Kasumi-1 (cell line): ENCODE data around the gene TLCD3B.
A peak's percentile ranks its signal among the peaks of the same experiment; 100 is the strongest.

Source experiments
- DNase-seq, 2 experiments: peaks; one replicate each; lab custom pipeline; 2025; lab: John Stamatoyannopoulos, UW

Gene TLCD3B

GRCh38 chr16:30004811-30005242, 26.2 kb downstream of the TLCD3B start:
- DNase-seq: no peak

GRCh38 chr16:30004424-30004776, 26.7 kb downstream of the TLCD3B start:
- no peak for DNase-seq

GRCh38 chr16:30003670-30004423, 27.2 kb downstream of the TLCD3B start:
- DNase-seq: no peak

- DNase-seq: no peak
Observed at GRCh38 chr16:30002614-30003346, 28.3 kb downstream of the TLCD3B start.

- DNase-seq: no peak
Observed at GRCh38 chr16:30000735-30001631, 30.1 kb downstream of the TLCD3B start.

- DNase-seq: no peak
Observed at GRCh38 chr16:29999605-30000004, 31.5 kb downstream of the TLCD3B start.

- DNase-seq: no peak
Observed at GRCh38 chr16:29996766-29997250, 34.3 kb downstream of the TLCD3B start.

- DNase-seq: peak; percentile 73 to 87
Observed at GRCh38 chr16:29995911-29996765, 34.9 kb downstream of the TLCD3B start, which contains the start of gene INO80E. Gene INO80E, plus strand, starts transcription at chr16:29996241. Its CDS starts 70 bp downstream, at chr16:29996311.

- peak; percentile 33 to 37 for DNase-seq
Observed at GRCh38 chr16:29995324-29995910, 35.7 kb downstream of the TLCD3B start, which contains the start of gene HIRIP3. Gene HIRIP3, minus strand, starts transcription at chr16:29995617. Its CDS starts 12 bp downstream, at chr16:29995605.

- no peak for DNase-seq
Observed at GRCh38 chr16:29994600-29995323, 36.3 kb downstream of the TLCD3B start.

- DNase-seq: no peak
Observed at GRCh38 chr16:29993903-29994599, 37.0 kb downstream of the TLCD3B start.

GRCh38 chr16:29993191-29993902, 37.7 kb downstream of the TLCD3B start:
- DNase-seq: no peak

GRCh38 chr16:29992344-29992967, 38.6 kb downstream of the TLCD3B start:
- DNase-seq: no peak

GRCh38 chr16:29991571-29991904, 39.5 kb downstream of the TLCD3B start:
- no peak for DNase-seq

GRCh38 chr16:29990883-29991570, 40.0 kb downstream of the TLCD3B start:
- no peak for DNase-seq

GRCh38 chr16:29990034-29990433, 41.0 kb downstream of the TLCD3B start:
- no peak for DNase-seq

- DNase-seq: no peak
Observed at GRCh38 chr16:29989111-29989858, 41.8 kb downstream of the TLCD3B start.
